Keratinocyte (primary cell): ENCODE results near the gene YWHAE. TPM values are rescaled to one million over a fixed set of nuclear protein-coding genes. Genes with fewer than 3 reads are reported as not detected.
A peak's percentile ranks its signal among the peaks of the same experiment; 100 is the strongest.
"Not testable (repeated sequence)": the region's sequence is repeated elsewhere in the genome, so short reads cannot be mapped to it uniquely, and the experiment has no call there.

Experiments used
- DNase-seq: peaks from one replicate; pipeline ENCODE4 v3.0.0-alpha.2; 2011; ENCODE audit warnings: low read depth, missing footprints, low spot score
- FAIRE-seq: peaks from 2 replicates; lab custom pipeline; 2011; peaks lifted over from hg19 to GRCh38; lab: Jason Lieb, UNC
- H2AFZ ChIP-seq: 2 replicates; pipeline ENCODE4 v1.6.0; 2012; ENCODE audit warnings: low read length, control low read depth, inconsistent platforms; ENCODE audit not compliant: control insufficient read depth
- H3K27ac ChIP-seq: 2 replicates; pipeline ENCODE4 v1.5.1; 2011; ENCODE audit warnings: low read length; ENCODE audit not compliant: control insufficient read depth, insufficient read depth
- H3K27me3 ChIP-seq: 3 replicates; pipeline ENCODE4 v1.6.0; 2011; ENCODE audit warnings: low read length; ENCODE audit not compliant: control insufficient read depth, insufficient read depth; ENCODE audit errors: extremely low read depth
- H3K36me3 ChIP-seq, 2 experiments: 2 replicates in 1 of 2; 3 replicates in 1 of 2; pipeline ENCODE4 v1.5.1; 2011; ENCODE audit warnings: low read length in 2 of 2, mild to moderate bottlenecking in 1 of 2; ENCODE audit not compliant: control insufficient read depth in 2 of 2, insufficient read depth in 2 of 2; ENCODE audit errors: extremely low read depth in 1 of 2
- H3K4me1 ChIP-seq: 3 replicates; pipeline ENCODE4 v1.5.1; 2011; ENCODE audit warnings: low read length; ENCODE audit not compliant: control insufficient read depth, insufficient read depth; ENCODE audit errors: extremely low read depth
- H3K4me2 ChIP-seq: 3 replicates; pipeline ENCODE4 v1.6.0; 2011; ENCODE audit warnings: low read depth, low read length; ENCODE audit not compliant: control insufficient read depth, insufficient read depth; ENCODE audit errors: extremely low read depth
- H3K4me3 ChIP-seq, 3 experiments: fragments of 200-600 bp in 1 of 3; sonication (generic) in 1 of 3; 2 replicates in 2 of 3; 3 replicates in 1 of 3; pipeline ENCODE4 v1.5.1; 2011 to 2016; ENCODE audit warnings: low read length in 3 of 3, mild to moderate bottlenecking in 3 of 3, control low read depth in 2 of 3, inconsistent platforms in 1 of 3, low read depth in 1 of 3, mixed read lengths in 1 of 3, mixed run types in 1 of 3, moderate library complexity in 1 of 3; ENCODE audit not compliant: control insufficient read depth in 2 of 3, insufficient read depth in 2 of 3; ENCODE audit errors: extremely low read depth in 1 of 3
- H3K79me2 ChIP-seq: 2 replicates; pipeline ENCODE4 v1.6.0; 2012; ENCODE audit warnings: low read length; ENCODE audit not compliant: control insufficient read depth, insufficient read depth
- H3K9ac ChIP-seq: 3 replicates; pipeline ENCODE4 v1.6.0; 2011; ENCODE audit warnings: low read length; ENCODE audit not compliant: control insufficient read depth, insufficient read depth; ENCODE audit errors: extremely low read depth
- H3K9me1 ChIP-seq: 3 replicates; pipeline ENCODE4 v1.6.0; 2011; ENCODE audit warnings: low read length; ENCODE audit not compliant: control insufficient read depth, insufficient read depth; ENCODE audit errors: extremely low read depth
- H3K9me3 ChIP-seq: 2 replicates; pipeline ENCODE4 v1.5.1; 2012; ENCODE audit warnings: low read depth, low read length; ENCODE audit not compliant: control insufficient read depth
- H4K20me1 ChIP-seq: 3 replicates; pipeline ENCODE4 v1.6.0; 2011; ENCODE audit warnings: low read length; ENCODE audit not compliant: control insufficient read depth, insufficient read depth; ENCODE audit errors: extremely low read depth
- CTCF ChIP-seq, 3 experiments: IDR thresholded peaks in 1 of 3; conservative IDR thresholded peaks in 1 of 3; optimal IDR thresholded peaks in 1 of 3; 2 replicates in 2 of 3; 3 replicates in 1 of 3; pipeline versions ENCODE3 to v1.5.1; 2011; ENCODE audit warnings: low read length in 3 of 3, mild to moderate bottlenecking in 3 of 3, moderate library complexity in 2 of 3, control low read depth in 1 of 3, inconsistent platforms in 1 of 3; ENCODE audit not compliant: insufficient read depth in 2 of 3; ENCODE audit errors: extremely low read depth in 1 of 3
- EZH2 ChIP-seq: IDR thresholded peaks from one replicate; pipeline ENCODE4 v1.6.1; 2012; ENCODE audit warnings: inconsistent platforms, mild to moderate bottlenecking, low read length, moderate library complexity
- dilution Hi-C: fragments of 300-500 bp; cut with MboI; formaldehyde crosslinking; loops from one replicate; pipeline ENCODE4 v1.7.0; 2020; ENCODE audit warnings: low sequenced_read_pairs; ENCODE audit not compliant: extremely low pct_ligation_motif_present
- polyA plus RNA-seq, 5 experiments: library from polyadenylated mRNA; depleted of rRNA in 3 of 5; stranded (reverse) in 3 of 5; stranded (forward) in 1 of 5; unstranded in 1 of 5; fragments of >200 nt; gene quantifications; 1 replicate in 1 of 5; 2 replicates in 3 of 5; 3 replicates in 1 of 5; pipeline versions ENCODE4 v1.2.1 to v1.2.3, GENCODE V29; 2011 to 2012; ENCODE audit warnings: missing spikeins in 2 of 5, low read depth in 1 of 5, low replicate concordance in 1 of 5

YWHAE gene
- polyA plus RNA-seq, 1 donor (not counting 4 experiments of a cell fraction or from before 2014, with no cell fraction given), result 739 TPM

GRCh38 chr17:1390432-1391367, 9.3 kb downstream of the YWHAE start:
- Histone ChIP-seq H3K9me1 (peaks cover 6% of the 10 kb centered on the region), H3K4me1 (peaks cover 19% of the 10 kb centered on the region), H3K79me2 (peaks cover 100% of the 10 kb centered on the region), H2AFZ (no peak overlapping the region), H3K4me2 (peak overlapping the region; percentile 17), H3K36me3 (peaks cover 0 to 12% of the 10 kb centered on the region in 2 experiments), H3K4me3 (no peak overlapping the region), H3K9me3 (no peaks in the 10 kb centered on the region), H3K27me3 (no peaks in the 10 kb centered on the region), H3K27ac (peak overlapping the region; percentile 46), H4K20me1 (peaks cover 92% of the 10 kb centered on the region), H3K9ac (no peak overlapping the region)
- TF ChIP-seq EZH2, result no peak
- TF ChIP-seq CTCF (optimal IDR thresholded peaks at IDR 0.05 in 1 of 3, IDR thresholded peaks at IDR 0.05 in 1 of 3, conservative IDR thresholded peaks at IDR 0.05 in 1 of 3; ENCODE audit: extremely low read depth in 1 of 3, insufficient read depth in 2 of 3, low read length in 3 of 3), result no peak
- no peak for DNase-seq
- dilution Hi-C loops, result no loop called here
- peak; percentile 26 for FAIRE-seq

DNA sequence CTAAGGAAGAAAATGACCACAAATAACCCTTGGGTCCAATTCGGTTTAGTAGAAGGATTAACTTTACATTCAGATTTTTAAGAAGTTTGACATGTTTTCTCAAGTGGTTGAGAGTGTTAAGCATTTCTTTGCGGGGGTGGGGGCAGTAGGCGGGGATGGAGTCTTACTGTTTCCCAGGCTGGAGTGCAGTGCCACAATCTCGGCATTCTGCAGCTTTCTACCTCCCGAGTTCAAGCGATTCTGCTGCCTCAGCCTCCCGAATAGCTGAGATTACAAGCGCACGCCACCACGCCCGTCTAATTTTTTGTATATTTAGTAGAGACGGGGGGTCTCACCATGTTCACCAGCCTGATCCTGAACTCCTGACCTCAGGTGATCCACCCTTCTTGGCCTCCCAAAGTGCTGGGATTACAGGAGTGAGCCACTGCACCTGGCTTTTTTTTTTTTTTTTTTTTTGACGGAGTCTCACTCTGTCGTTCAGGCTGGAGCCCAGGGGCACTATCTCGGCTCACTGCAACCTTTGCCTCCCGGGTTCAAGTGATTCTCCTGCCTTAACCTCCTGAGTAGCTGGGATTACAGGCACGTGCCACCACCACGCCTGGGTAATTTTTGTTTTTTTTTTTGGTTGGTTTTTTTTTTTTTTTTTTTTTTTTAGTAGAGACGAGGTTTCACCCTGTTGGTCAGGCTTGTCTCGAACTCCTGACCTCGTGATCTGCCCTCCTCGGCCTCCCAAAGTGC, 12.4 kb downstream of the YWHAE start:
- H3K27ac ChIP-seq, result not testable (repeated sequence)

GRCh38 chr17:1386675-1387190, 13.3 kb downstream of the YWHAE start:
- H3K36me3 ChIP-seq, DNase-seq, H2AFZ ChIP-seq, H3K27me3 ChIP-seq, H3K9me3 ChIP-seq, H3K9me1 ChIP-seq, H3K27ac ChIP-seq, H3K4me3 ChIP-seq, H3K4me2 ChIP-seq, H3K9ac ChIP-seq, FAIRE-seq, dilution Hi-C loops: not testable (repeated sequence)
- Histone ChIP-seq H3K79me2 (peaks cover 99% of the 10 kb centered on the region), H4K20me1 (peaks cover 88% of the 10 kb centered on the region), H3K4me1 (peaks cover 21% of the 10 kb centered on the region)

More for the DNA sequence above, 12.4 kb downstream of the YWHAE start:
- H3K9me3 ChIP-seq, H3K9me1 ChIP-seq, dilution Hi-C loops, H3K4me3 ChIP-seq, H2AFZ ChIP-seq, DNase-seq, H3K36me3 ChIP-seq, FAIRE-seq, H3K27me3 ChIP-seq, H3K4me2 ChIP-seq, H3K9ac ChIP-seq: not testable (repeated sequence)
- peaks cover 21% of the 10 kb centered on the region for H3K4me1 ChIP-seq
- peaks cover 92% of the 10 kb centered on the region for H4K20me1 ChIP-seq
- peaks cover 100% of the 10 kb centered on the region for H3K79me2 ChIP-seq
